Trophoblast cell (in vitro differentiated cells and primary cell): ENCODE measurements around the gene CEP170.

Experiments used
- DNase-seq, 2 donors: peaks; one replicate each; pipeline ENCODE4 v3.0.0-alpha.2; 2016
- H2AFZ ChIP-seq: 2 replicates; pipeline ENCODE4 v1.6.1; 2013; ENCODE audit warnings: low read length, moderate library complexity, mild to moderate bottlenecking; ENCODE audit not compliant: insufficient read depth, poor library complexity
- H2AK5ac ChIP-seq: 2 replicates; pipeline ENCODE4 v1.6.1; 2013; ENCODE audit warnings: mild to moderate bottlenecking, low read length
- H2BK120ac ChIP-seq: 2 replicates; pipeline ENCODE4 v1.6.1; 2013; ENCODE audit warnings: low read length, mild to moderate bottlenecking, moderate library complexity; ENCODE audit not compliant: insufficient read depth, poor library complexity
- H2BK12ac ChIP-seq: 2 replicates; pipeline ENCODE4 v1.6.1; 2013; ENCODE audit warnings: mild to moderate bottlenecking, low read length, moderate library complexity
- H2BK5ac ChIP-seq: 2 replicates; pipeline ENCODE4 v1.6.1; 2013; ENCODE audit warnings: low read length, low read depth, moderate library complexity, mild to moderate bottlenecking; ENCODE audit not compliant: poor library complexity
- H3K14ac ChIP-seq: 2 replicates; pipeline ENCODE4 v1.6.1; 2013; ENCODE audit warnings: mild to moderate bottlenecking, low read length
- H3K18ac ChIP-seq: 2 replicates; pipeline ENCODE4 v1.6.1; 2013; ENCODE audit warnings: mild to moderate bottlenecking, low read length
- H3K23ac ChIP-seq: 2 replicates; pipeline ENCODE4 v1.6.1; 2013; ENCODE audit warnings: low read length
- H3K27ac ChIP-seq: 2 replicates; pipeline ENCODE4 v1.5.1; 2013; ENCODE audit warnings: low read depth, mild to moderate bottlenecking, inconsistent platforms, low read length, moderate library complexity
- H3K27me3 ChIP-seq: 2 replicates; pipeline ENCODE4 v1.6.1; 2013; ENCODE audit warnings: inconsistent platforms, mild to moderate bottlenecking, low read length, moderate library complexity; ENCODE audit not compliant: insufficient read depth
- H3K36me3 ChIP-seq, 2 experiments: 1 replicate in 1 of 2; 2 replicates in 1 of 2; pipeline ENCODE4 v1.6.1; 2013; ENCODE audit warnings: low read length in 2 of 2, mild to moderate bottlenecking in 2 of 2, moderate library complexity in 1 of 2; ENCODE audit not compliant: insufficient read depth in 2 of 2, control insufficient read depth in 1 of 2
- H3K4ac ChIP-seq: 2 replicates; pipeline ENCODE4 v1.6.1; 2013; ENCODE audit warnings: low read depth, mild to moderate bottlenecking, low read length, moderate library complexity
- H3K4me1 ChIP-seq, 2 experiments: 1 replicate in 1 of 2; 2 replicates in 1 of 2; pipeline ENCODE4 v1.6.1; 2013; ENCODE audit warnings: low read length in 2 of 2, mild to moderate bottlenecking in 2 of 2, moderate library complexity in 1 of 2; ENCODE audit not compliant: insufficient read depth in 2 of 2, control insufficient read depth in 1 of 2
- H3K4me2 ChIP-seq: 2 replicates; pipeline ENCODE4 v1.6.1; 2013; ENCODE audit warnings: inconsistent platforms, mild to moderate bottlenecking, low read length, moderate library complexity
- H3K4me3 ChIP-seq: 2 replicates; pipeline ENCODE4 v1.5.1; 2013; ENCODE audit warnings: mild to moderate bottlenecking, low read depth, low read length, inconsistent platforms
- H3K79me1 ChIP-seq: one replicate; pipeline ENCODE4 v1.6.1; 2013; ENCODE audit warnings: low read length
- H3K79me2 ChIP-seq: 2 replicates; pipeline ENCODE4 v1.6.1; 2013; ENCODE audit warnings: low read length, mild to moderate bottlenecking; ENCODE audit not compliant: control insufficient read depth, insufficient read depth, poor library complexity
- H3K9ac ChIP-seq: 2 replicates; pipeline ENCODE4 v1.6.1; 2013; ENCODE audit warnings: mild to moderate bottlenecking, low read length
- H3K9me3 ChIP-seq: 2 replicates; pipeline ENCODE4 v1.6.1; 2013; ENCODE audit warnings: low read depth, mild to moderate bottlenecking, control low read depth, inconsistent platforms, low read length; ENCODE audit not compliant: insufficient read depth
- H4K12ac ChIP-seq: 2 replicates; pipeline ENCODE4 v1.6.1; 2013; ENCODE audit warnings: low read depth, mild to moderate bottlenecking, low read length, moderate library complexity
- H4K8ac ChIP-seq: 2 replicates; pipeline ENCODE4 v1.6.1; 2013; ENCODE audit warnings: low read depth, mild to moderate bottlenecking, low read length, moderate library complexity
- H4K91ac ChIP-seq: one replicate; pipeline ENCODE4 v1.6.1; 2013; ENCODE audit warnings: low read depth, mild to moderate bottlenecking, low read length, moderate library complexity
- WGBS: extraction: QIAGEN DNeasy Blood & Tissue Kit; methylation state at CpG from one replicate; pipeline ENCODE4 v1.1.7; 2013; ENCODE audit warnings: missing lambda C conversion rate; ENCODE audit not compliant: insufficient read length, insufficient coverage; ENCODE audit errors: extremely low coverage; 5-methylcytosine and 5-hydroxymethylcytosine counted together

The CEP170 gene

GRCh38 chr1:243268751-243269460 is 13.8 kb upstream of the CEP170 start:
- Histone ChIP-seq H3K14ac (no peak overlapping the region), H3K23ac (no peak overlapping the region), H3K18ac (no peak overlapping the region), H3K27ac (no peak overlapping the region), H2BK120ac (peak overlapping the region; percentile 60), H3K79me2 (peaks cover 2% of the 10 kb centered on the region), H4K91ac (no peak overlapping the region), H4K12ac (no peak overlapping the region), H3K9ac (no peak overlapping the region), H3K4me2 (no peak overlapping the region), H3K36me3 (peaks cover 2 to 4% of the 10 kb centered on the region in 2 experiments), H3K4me1 (peaks cover 3 to 8% of the 10 kb centered on the region in 2 experiments), H2AFZ (no peak overlapping the region), H3K27me3 (no peaks in the 10 kb centered on the region), H2AK5ac (no peak overlapping the region), H2BK5ac (no peak overlapping the region), H3K79me1 (peaks cover 9% of the 10 kb centered on the region), H3K9me3 (peaks cover 2% of the 10 kb centered on the region), H3K4me3 (no peak overlapping the region), H2BK12ac (peak overlapping the region; percentile 58), H3K4ac (no peak overlapping the region), H4K8ac (no peak overlapping the region)
- WGBS: no CpG with 5 or more reads among the region's 13 CpGs
- DNase-seq: no peak

- Histone ChIP-seq H4K12ac (no peak overlapping the region), H2BK12ac (no peak overlapping the region), H3K79me1 (peaks cover 11% of the 10 kb centered on the region), H3K4me3 (no peak overlapping the region), H3K14ac (no peak overlapping the region), H3K4ac (no peak overlapping the region), H4K8ac (no peak overlapping the region), H3K27me3 (no peaks in the 10 kb centered on the region), H3K23ac (no peak overlapping the region), H3K4me2 (no peak overlapping the region), H2BK5ac (no peak overlapping the region), H3K36me3 (peaks cover 2 to 3% of the 10 kb centered on the region in 2 experiments), H2AFZ (no peak overlapping the region), H4K91ac (no peak overlapping the region), H2AK5ac (no peak overlapping the region), H3K4me1 (peaks cover 3 to 8% of the 10 kb centered on the region in 2 experiments), H3K18ac (no peak overlapping the region), H3K9ac (no peak overlapping the region), H3K27ac (no peak overlapping the region), H3K79me2 (peaks cover 2% of the 10 kb centered on the region), H3K9me3 (peaks cover 2% of the 10 kb centered on the region), H2BK120ac (no peak overlapping the region)
- 100% methylated on average over 1 of the region's 12 CpGs for WGBS
- DNase-seq: peak; percentile 20 to 86
Observed at GRCh38 chr1:243267914-243268653, 13.0 kb upstream of the CEP170 start.

- no peak overlapping the region for H4K8ac ChIP-seq
- peaks cover 3 to 11% of the 10 kb centered on the region in 2 experiments for H3K4me1 ChIP-seq
- H4K12ac ChIP-seq: no peak overlapping the region
- H3K9me3 ChIP-seq: peaks cover 2% of the 10 kb centered on the region
- H2BK12ac ChIP-seq: no peak overlapping the region
- peaks cover 2% of the 10 kb centered on the region for H3K79me2 ChIP-seq
- no peak overlapping the region for H3K27ac ChIP-seq
- H3K4ac ChIP-seq: no peak overlapping the region
- H2AFZ ChIP-seq: no peak overlapping the region
- peaks cover 12% of the 10 kb centered on the region for H3K79me1 ChIP-seq
- no peak overlapping the region for H3K9ac ChIP-seq
- H3K27me3 ChIP-seq: no peaks in the 10 kb centered on the region
- no peak overlapping the region for H2AK5ac ChIP-seq
- H2BK5ac ChIP-seq: no peak overlapping the region
- H3K14ac ChIP-seq: no peak overlapping the region
- no CpG with 5 or more reads among the region's 10 CpGs for WGBS
- H4K91ac ChIP-seq: no peak overlapping the region
- no peak overlapping the region for H3K4me2 ChIP-seq
- peak; percentile 25 to 63 for DNase-seq
- no peak overlapping the region for H3K18ac ChIP-seq
- H3K4me3 ChIP-seq: no peak overlapping the region
- no peak overlapping the region for H3K23ac ChIP-seq
- no peak overlapping the region for H2BK120ac ChIP-seq
- H3K36me3 ChIP-seq: peaks cover 4% of the 10 kb centered on the region in 2 experiments
Observed at GRCh38 chr1:243267471-243267880, 12.4 kb upstream of the CEP170 start.

GRCh38 chr1:243266231-243266630 is 11.2 kb upstream of the CEP170 start:
- no peak overlapping the region for H3K4me3 ChIP-seq
- H3K4me2 ChIP-seq: no peak overlapping the region
- peaks cover 2% of the 10 kb centered on the region for H3K9me3 ChIP-seq
- no peak overlapping the region for H3K4ac ChIP-seq
- no peak overlapping the region for H3K9ac ChIP-seq
- no peak overlapping the region for H4K8ac ChIP-seq
- H2BK120ac ChIP-seq: no peak overlapping the region
- peaks cover 2% of the 10 kb centered on the region for H3K79me2 ChIP-seq
- peaks cover 12% of the 10 kb centered on the region for H3K79me1 ChIP-seq
- no peak overlapping the region for H2BK5ac ChIP-seq
- no peaks in the 10 kb centered on the region for H3K27me3 ChIP-seq
- H3K36me3 ChIP-seq: peaks cover 1 to 4% of the 10 kb centered on the region in 2 experiments
- H4K12ac ChIP-seq: no peak overlapping the region
- H3K23ac ChIP-seq: no peak overlapping the region
- H3K4me1 ChIP-seq: peaks cover 3 to 11% of the 10 kb centered on the region in 2 experiments
- no peak overlapping the region for H2AK5ac ChIP-seq
- H2BK12ac ChIP-seq: no peak overlapping the region
- H3K18ac ChIP-seq: no peak overlapping the region
- no CpG with 5 or more reads among the region's 4 CpGs for whole genome bisulfite sequencing
- H4K91ac ChIP-seq: no peak overlapping the region
- H3K14ac ChIP-seq: no peak overlapping the region
- DNase-seq: no peak
- H2AFZ ChIP-seq: no peak overlapping the region
- no peak overlapping the region for H3K27ac ChIP-seq
